HG03108 (cell line): ENCODE measurements around the gene CRYGB.

Experiments used
- ATAC-seq: cut with Tn5 transposase; IDR thresholded peaks from one replicate; pipeline ENCODE4 v1.9.1; 2021; ENCODE audit warnings: moderate library complexity; ENCODE audit not compliant: unreplicated experiment

CRYGB gene

GRCh38 chr2:208146006-208146405 lies at the start of gene CRYGB:
CRYGB (minus strand) TSS chr2:208146158; CDS start chr2:208146120, 38 bp downstream.
- no peak for ATAC-seq

GRCh38 chr2:208195531-208195930 lies 49.6 kb upstream of the CRYGB start:
- ATAC-seq = no peak

DNA sequence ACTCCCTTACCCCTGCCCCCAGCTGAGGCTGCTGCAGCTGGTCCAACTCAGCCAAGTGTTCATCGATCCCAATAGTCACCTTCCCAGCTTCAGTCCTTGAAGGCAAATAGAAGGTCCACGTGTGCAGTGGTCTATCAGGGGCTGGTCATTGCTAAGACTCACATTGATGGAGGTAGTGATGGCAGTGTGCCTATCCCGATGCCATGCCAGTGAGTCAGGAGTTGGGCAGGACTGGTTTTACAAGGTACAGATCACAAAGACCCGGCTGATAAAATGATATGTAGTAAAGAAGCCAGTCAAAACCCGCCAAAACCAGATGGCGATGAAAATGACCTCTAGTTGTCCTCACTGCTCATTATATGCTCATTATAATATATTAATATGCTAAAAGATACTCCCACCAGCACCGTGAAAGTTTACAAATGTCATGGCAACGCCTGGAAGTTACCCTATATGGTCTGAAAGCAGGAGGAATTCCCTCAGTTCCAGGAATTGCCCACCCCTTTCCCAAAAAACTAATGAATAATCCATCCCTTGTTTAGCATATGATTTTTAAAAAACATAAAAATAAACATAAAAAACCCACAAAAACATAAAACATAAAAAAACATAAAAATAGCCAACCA lies 46.8 kb upstream of the CRYGB start:
- no peak for ATAC-seq

- no peak for ATAC-seq
Measured at GRCh38 chr2:208189810-208190503, 44.0 kb upstream of the CRYGB start, which contains the start of gene C2orf80. C2orf80 (minus strand) TSS chr2:208190030; CDS start chr2:208186986, 3,044 bp downstream.

GRCh38 chr2:208189069-208189809 lies 43.3 kb upstream of the CRYGB start:
- no peak for ATAC-seq

DNA sequence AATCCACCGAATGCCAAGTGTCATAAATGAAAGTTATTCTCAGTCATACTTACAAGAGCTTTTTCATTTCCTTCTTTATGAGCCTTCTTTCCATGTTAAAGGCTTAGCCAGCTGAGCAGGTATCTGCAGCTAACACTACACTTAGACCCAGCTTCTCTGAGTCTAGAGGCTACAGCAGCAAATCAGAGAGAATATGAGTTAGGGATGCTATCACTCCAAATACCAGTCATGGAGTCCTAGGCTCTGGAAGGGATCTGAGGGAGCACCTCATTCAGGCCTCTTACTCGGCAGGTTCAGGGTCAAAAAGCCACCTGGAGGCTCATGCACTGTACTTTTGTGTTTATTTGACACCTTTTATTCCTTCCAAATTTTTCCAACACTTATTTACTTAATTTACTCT lies 40.9 kb upstream of the CRYGB start:
- ATAC-seq = no peak

- no peak for ATAC-seq
Measured at GRCh38 chr2:208186465-208186864, 40.5 kb upstream of the CRYGB start.

DNA sequence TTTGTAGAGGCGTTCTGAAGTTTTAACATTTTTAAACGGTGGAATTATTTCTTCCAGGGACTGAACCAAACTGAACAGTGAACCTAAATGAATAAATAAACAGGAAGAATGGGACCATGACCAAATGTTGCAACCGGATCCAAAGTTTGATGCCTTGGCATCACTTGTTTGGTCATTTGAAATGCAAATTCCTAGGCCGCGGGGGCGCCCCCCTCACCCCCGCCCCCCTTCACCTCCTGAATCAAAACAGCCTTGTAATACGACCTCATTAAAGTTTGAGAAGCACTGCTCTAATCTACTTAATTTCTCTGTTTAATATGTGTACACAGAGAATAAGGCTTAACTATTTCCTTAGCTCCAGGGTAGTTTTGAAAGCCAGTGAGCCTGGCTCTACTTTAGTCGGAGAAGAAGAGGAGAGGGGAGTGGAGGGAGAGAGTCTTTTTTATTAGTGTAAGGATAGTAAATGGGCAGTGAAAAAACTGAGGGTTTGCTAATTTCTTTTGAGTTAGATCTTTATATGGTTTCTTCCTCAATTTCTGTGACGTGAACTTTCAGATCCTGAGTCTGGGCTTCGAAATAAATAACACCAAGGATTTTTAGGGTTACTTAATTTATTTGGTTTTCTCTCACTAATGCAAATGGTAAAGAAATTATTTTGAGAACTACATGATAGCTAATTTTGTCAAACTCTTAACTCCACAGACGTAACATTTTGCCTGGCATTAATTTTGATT lies 38.2 kb upstream of the CRYGB start:
- ATAC-seq = no peak

- ATAC-seq = no peak
Measured at GRCh38 chr2:208183526-208183925, 37.6 kb upstream of the CRYGB start.

GRCh38 chr2:208182835-208183234 lies 36.9 kb upstream of the CRYGB start:
- ATAC-seq = no peak

DNA sequence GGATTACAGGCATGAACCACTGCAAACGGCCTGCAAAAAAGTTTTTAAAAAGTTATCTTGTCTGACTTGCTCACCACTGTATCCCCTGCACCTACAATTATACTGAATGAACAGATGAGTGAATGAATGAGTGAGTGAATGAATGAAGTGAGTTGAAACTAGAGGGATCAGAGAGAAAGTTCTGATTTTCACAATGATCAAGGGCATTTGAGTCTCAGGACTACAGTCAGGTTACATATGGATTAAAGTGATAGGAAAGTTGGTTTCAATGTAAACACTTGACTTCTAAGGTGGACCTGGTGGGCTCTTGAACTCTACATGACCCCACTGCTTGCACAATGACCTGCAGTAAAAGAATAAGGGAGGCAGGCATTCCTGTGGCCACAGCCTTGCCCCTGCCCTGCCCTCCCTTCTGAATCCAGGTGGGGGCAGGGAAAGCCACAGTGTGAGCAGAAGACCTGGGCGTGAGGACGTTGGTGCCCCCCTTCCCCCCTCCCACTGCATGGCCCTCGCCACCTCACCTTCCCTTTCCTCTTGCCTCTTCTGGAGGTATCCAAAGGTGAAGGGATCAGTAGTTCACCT lies 33.2 kb upstream of the CRYGB start:
- no peak for ATAC-seq

DNA sequence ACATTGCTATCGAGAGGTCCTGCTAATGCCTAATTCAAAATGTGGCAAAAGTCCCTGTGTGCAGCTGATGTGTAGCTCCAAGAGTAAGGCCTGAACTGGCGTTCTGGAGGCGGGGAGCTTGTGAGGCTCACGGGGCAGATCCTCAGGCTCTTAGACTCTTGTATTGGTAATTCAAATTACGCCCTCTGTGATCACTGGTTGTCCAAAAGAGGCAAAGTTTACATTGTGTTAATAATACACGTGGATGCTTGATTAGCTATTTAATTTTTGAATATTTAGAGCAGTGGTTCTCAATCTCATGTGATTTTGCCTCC lies 29.8 kb upstream of the CRYGB start:
- ATAC-seq = no peak

DNA sequence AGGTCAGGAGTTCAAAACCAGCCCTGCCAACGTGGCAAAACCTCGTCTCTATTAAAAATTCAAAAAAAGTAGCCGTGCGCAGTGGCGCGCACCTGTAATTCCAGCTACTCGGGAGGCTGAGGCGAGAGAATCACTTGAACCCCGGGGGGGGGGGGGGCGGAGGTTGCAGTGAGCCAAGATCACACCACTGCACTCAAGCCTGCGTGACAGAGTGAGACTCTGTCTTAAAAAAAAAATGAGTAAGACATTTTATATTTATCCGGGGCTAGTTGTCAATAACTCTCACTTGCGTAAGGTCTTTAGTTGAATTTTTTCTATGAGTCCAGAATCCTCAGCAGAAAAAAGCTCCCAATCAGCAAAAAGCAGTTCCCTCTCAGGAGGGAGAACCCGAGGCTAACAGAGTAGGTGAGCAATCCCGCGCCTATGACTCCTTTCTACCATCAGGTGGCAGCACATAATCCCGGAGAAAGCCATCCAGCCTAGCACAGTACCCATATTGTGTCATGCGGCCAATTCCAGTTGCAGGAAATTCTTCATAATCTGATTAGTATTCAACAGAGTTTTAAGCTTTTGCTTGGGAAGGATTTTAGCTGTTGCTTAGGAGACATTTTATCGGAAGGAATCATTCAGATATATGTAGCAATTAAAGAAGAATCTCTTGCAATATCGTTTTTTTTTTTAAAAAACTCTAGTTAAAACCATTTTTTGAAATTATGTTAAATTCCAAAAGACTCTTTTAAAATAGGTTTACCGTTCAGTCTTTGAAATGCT lies 29.3 kb upstream of the CRYGB start:
- ATAC-seq = peak; percentile 99

DNA sequence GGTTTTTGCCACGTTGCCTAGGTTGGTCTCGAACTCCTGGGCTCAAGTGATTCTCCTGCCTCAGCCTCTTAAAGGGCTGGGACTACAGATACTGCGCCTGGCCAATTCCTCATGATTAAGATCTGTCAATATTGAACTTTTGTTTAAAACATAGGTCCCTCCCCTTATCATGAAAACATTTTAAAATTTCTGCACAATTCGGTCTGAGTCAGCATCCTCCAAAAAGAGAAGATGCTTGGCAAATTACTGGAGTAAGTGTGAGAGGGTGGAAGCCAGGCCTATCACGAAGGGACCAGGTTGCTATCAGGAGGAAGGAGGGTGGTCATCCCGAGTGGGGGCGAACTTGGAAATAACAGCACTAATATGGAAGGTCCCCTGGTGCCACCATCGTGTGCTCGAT lies 28.2 kb upstream of the CRYGB start:
- ATAC-seq = no peak

GRCh38 chr2:208172125-208172524 lies 26.2 kb upstream of the CRYGB start:
- no peak for ATAC-seq

GRCh38 chr2:208164951-208165755 lies 19.2 kb upstream of the CRYGB start:
- no peak for ATAC-seq

DNA sequence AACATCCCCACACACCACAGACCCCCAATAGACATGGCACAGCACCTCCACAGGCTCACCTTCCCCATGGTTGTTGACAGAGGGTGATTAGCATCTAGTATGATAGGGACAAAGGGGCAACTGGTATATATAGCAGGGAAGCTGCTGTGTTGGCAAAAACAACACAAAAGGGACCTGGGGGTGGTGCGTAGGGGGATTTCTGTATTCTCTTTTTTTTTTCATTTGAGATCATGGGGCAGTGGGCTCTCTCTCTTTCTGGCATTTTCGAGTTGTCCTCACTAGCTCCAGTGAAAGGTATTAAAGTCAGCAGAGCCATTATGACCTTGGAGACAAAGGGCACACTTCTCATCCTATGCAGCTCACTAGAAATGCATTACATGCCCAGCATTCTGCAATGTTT lies 17.5 kb upstream of the CRYGB start, which contains the start of gene CRYGA:
Gene CRYGA (minus strand): TSS at position 101 of the 400 bp plus-strand sequence. CDS start 33 bp downstream, at position 68.
- ATAC-seq = no peak

DNA sequence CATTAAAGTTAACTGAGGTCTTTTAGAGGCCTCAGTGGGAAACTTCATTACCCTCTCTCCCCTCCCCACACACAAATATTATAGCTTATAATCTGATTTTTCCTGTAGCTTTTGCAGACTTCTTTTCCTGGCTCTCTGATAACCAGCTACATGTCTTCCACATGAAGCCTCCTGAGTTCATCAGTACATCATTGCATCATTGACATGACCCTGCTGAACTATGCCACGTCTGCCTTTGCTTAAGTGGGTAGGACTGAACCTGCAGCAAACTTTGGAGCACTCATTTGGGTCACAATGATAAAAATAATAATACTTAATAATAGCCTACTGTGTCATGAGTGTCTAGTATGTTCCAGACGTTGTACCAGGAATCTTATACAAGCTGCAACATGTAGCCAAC lies 10.5 kb upstream of the CRYGB start:
- no peak for ATAC-seq

GRCh38 chr2:208153156-208153555 lies 7.2 kb upstream of the CRYGB start:
- no peak for ATAC-seq
